ENCODE results near the gene RAB11B. TPM values are rescaled to one million over a fixed set of nuclear protein-coding genes. Genes with fewer than 3 reads are reported as not detected.

The RAB11B gene
- total and polyA plus RNA-seq, 2 of the 13 experiments (the other 11 are each of a cell fraction or from before 2014, with no cell fraction given) = 6.0 to 28.4 TPM

GRCh38 chr19:8361921-8362793 lies 28.0 kb upstream of the RAB11B start (continued):
- TF ChIP-seq TBL1XR1 (IDR thresholded peaks at IDR 0.05; ENCODE audit: borderline replicate concordance, low read length, partially characterized antibody) (no peak), ZSCAN30 (CRISPR knock-in tag; IDR thresholded peaks at IDR 0.05) (no peak), TFDP2 (CRISPR knock-in tag; IDR thresholded peaks at IDR 0.05) (no peak), GPN1 (CRISPR knock-in tag; IDR thresholded peaks at IDR 0.05; ENCODE audit: borderline replicate concordance) (no peak), MBD4 (IDR thresholded peaks at IDR 0.05; ENCODE audit: borderline replicate concordance, low read length) (no peak), SNAPC5 (CRISPR knock-in tag; IDR thresholded peaks at IDR 0.05; ENCODE audit: borderline replicate concordance) (no peak), PHB2 (IDR thresholded peaks at IDR 0.05; ENCODE audit: partially characterized antibody) (no peak), ZNF709 (CRISPR knock-in tag; IDR thresholded peaks at IDR 0.05) (no peak), ZNF83 (CRISPR knock-in tag; IDR thresholded peaks at IDR 0.05; ENCODE audit: borderline replicate concordance) (no peak), ZNF446 (CRISPR knock-in tag; IDR thresholded peaks at IDR 0.05) (no peak), SRF (IDR thresholded peaks at IDR 0.05; ENCODE audit: low read depth, low read length) (no peak), ZFYVE20 (CRISPR knock-in tag; IDR thresholded peaks at IDR 0.05; ENCODE audit: borderline replicate concordance, low read depth) (no peak), ZNF746 (CRISPR knock-in tag; IDR thresholded peaks at IDR 0.05) (no peak), ZNF136 (CRISPR knock-in tag; IDR thresholded peaks at IDR 0.05; ENCODE audit: low read depth) (0 out of 2 replicates have a peak, but pooled peaks have one; percentile 68), ZNF275 (CRISPR knock-in tag; IDR thresholded peaks at IDR 0.05; ENCODE audit: borderline replicate concordance) (no peak), TCF7L2 (IDR thresholded peaks at IDR 0.05; ENCODE audit: low read depth, low read length) (no peak), ZNF704 (CRISPR knock-in tag; IDR thresholded peaks at IDR 0.05; ENCODE audit: borderline replicate concordance) (no peak), IRF2 (CRISPR knock-in tag; IDR thresholded peaks at IDR 0.05) (no peak), RCOR2 (CRISPR knock-in tag; IDR thresholded peaks at IDR 0.05) (no peak), ELF4 (CRISPR knock-in tag; IDR thresholded peaks at IDR 0.05; ENCODE audit: borderline replicate concordance) (no peak)
- TF ChIP-seq, protein P1, sequence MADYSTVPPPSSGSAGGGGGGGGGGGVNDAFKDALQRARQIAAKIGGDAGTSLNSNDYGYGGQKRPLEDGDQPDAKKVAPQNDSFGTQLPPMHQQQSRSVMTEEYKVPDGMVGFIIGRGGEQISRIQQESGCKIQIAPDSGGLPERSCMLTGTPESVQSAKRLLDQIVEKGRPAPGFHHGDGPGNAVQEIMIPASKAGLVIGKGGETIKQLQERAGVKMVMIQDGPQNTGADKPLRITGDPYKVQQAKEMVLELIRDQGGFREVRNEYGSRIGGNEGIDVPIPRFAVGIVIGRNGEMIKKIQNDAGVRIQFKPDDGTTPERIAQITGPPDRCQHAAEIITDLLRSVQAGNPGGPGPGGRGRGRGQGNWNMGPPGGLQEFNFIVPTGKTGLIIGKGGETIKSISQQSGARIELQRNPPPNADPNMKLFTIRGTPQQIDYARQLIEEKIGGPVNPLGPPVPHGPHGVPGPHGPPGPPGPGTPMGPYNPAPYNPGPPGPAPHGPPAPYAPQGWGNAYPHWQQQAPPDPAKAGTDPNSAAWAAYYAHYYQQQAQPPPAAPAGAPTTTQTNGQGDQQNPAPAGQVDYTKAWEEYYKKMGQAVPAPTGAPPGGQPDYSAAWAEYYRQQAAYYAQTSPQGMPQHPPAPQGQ (CRISPR knock-in tag; IDR thresholded peaks at IDR 0.05; ENCODE audit: borderline replicate concordance) = 0 out of 2 replicates have a peak, but pooled peaks have one; percentile 75
- TF ChIP-seq, protein P2, sequence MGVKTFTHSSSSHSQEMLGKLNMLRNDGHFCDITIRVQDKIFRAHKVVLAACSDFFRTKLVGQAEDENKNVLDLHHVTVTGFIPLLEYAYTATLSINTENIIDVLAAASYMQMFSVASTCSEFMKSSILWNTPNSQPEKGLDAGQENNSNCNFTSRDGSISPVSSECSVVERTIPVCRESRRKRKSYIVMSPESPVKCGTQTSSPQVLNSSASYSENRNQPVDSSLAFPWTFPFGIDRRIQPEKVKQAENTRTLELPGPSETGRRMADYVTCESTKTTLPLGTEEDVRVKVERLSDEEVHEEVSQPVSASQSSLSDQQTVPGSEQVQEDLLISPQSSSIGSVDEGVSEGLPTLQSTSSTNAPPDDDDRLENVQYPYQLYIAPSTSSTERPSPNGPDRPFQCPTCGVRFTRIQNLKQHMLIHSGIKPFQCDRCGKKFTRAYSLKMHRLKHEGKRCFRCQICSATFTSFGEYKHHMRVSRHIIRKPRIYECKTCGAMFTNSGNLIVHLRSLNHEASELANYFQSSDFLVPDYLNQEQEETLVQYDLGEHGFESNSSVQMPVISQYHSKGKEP (CRISPR knock-in tag; IDR thresholded peaks at IDR 0.05) = no peak
